GM19467 (cell line): ENCODE data around the gene DLG2.
A peak's percentile ranks its signal among the peaks of the same experiment; 100 is the strongest.
"Not testable (repeated sequence)": the region's sequence is repeated elsewhere in the genome, so short reads cannot be mapped to it uniquely, and the experiment has no call there.

Experiments used
- ATAC-seq: cut with Tn5 transposase; IDR thresholded peaks from one replicate; pipeline ENCODE4 v1.9.1; 2021; ENCODE audit warnings: mild to moderate bottlenecking, moderate library complexity; ENCODE audit not compliant: unreplicated experiment

Gene DLG2

GRCh38 chr11:85347291-85347690, 279.9 kb downstream of the DLG2 start:
- no peak for ATAC-seq

- no peak for ATAC-seq
Observed at GRCh38 chr11:85346484-85346883, 280.7 kb downstream of the DLG2 start.

GRCh38 chr11:85340846-85341245, 286.3 kb downstream of the DLG2 start:
- not testable (repeated sequence) for ATAC-seq

- ATAC-seq, result no peak
Observed at GRCh38 chr11:85318573-85318972, 308.6 kb downstream of the DLG2 start.

GRCh38 chr11:85316967-85317366, 310.2 kb downstream of the DLG2 start:
- ATAC-seq, result peak; percentile 99

GRCh38 chr11:85313741-85314140, 313.4 kb downstream of the DLG2 start:
- no peak for ATAC-seq

GRCh38 chr11:85310479-85310878, 316.7 kb downstream of the DLG2 start:
- ATAC-seq, result no peak

GRCh38 chr11:85307366-85307765, 319.8 kb downstream of the DLG2 start:
- no peak for ATAC-seq

- ATAC-seq, result no peak
Observed at GRCh38 chr11:85301895-85302678, 325.1 kb downstream of the DLG2 start.

GRCh38 chr11:85299258-85299942, 327.7 kb downstream of the DLG2 start:
- no peak for ATAC-seq

GRCh38 chr11:85295694-85296271, 331.4 kb downstream of the DLG2 start:
- ATAC-seq, result no peak

GRCh38 chr11:85281550-85281949, 345.6 kb downstream of the DLG2 start:
- no peak for ATAC-seq

GRCh38 chr11:85279267-85279666, 347.9 kb downstream of the DLG2 start:
- no peak for ATAC-seq

- ATAC-seq, result no peak
Observed at GRCh38 chr11:85277693-85278092, 349.5 kb downstream of the DLG2 start.

GRCh38 chr11:85276332-85276731, 350.8 kb downstream of the DLG2 start:
- no peak for ATAC-seq

- ATAC-seq, result not testable (repeated sequence)
Observed at GRCh38 chr11:85270315-85270714, 356.8 kb downstream of the DLG2 start.

GRCh38 chr11:85269109-85269508, 358.0 kb downstream of the DLG2 start:
- no peak for ATAC-seq

- no peak for ATAC-seq
Observed at GRCh38 chr11:85266646-85267045, 360.5 kb downstream of the DLG2 start.

- ATAC-seq, result no peak
Observed at GRCh38 chr11:85263328-85263727, 363.8 kb downstream of the DLG2 start.

GRCh38 chr11:85257837-85258236, 369.3 kb downstream of the DLG2 start:
- no peak for ATAC-seq

GRCh38 chr11:85256433-85256832, 370.7 kb downstream of the DLG2 start:
- no peak for ATAC-seq

- ATAC-seq, result no peak
Observed at GRCh38 chr11:85249482-85249881, 377.7 kb downstream of the DLG2 start.
